ENCODE data around the gene MOG. TPM values are rescaled to one million over a fixed set of nuclear protein-coding genes. Genes with fewer than 3 reads are reported as not detected.
A peak's percentile ranks its signal among the peaks of the same experiment; 100 is the strongest.

The MOG gene
- total and polyA plus RNA-seq, 9 donors = not detected

- WGBS (ENCODE audit: insufficient coverage) = 10% methylated on average over 12 of the region's 31 CpGs
- H3K4me1 ChIP-seq (ENCODE audit: control insufficient read depth, insufficient read depth, low read length) = peaks cover 26% of the 10 kb centered on the region
These were observed 29.7 kb upstream of the MOG start for GRCh38 chr6:29626948-29627754.

GRCh38 chr6:29627755-29628418, 29.0 kb upstream of the MOG start:
- peaks cover 12% of the 10 kb centered on the region for H3K36me3 ChIP-seq (ENCODE audit: control insufficient read depth, insufficient read depth, low read length)
- peak overlapping the region; percentile 72 for H3K4me3 ChIP-seq (ENCODE audit: low read length)
- H3K4me1 ChIP-seq (ENCODE audit: control insufficient read depth, insufficient read depth, low read length) = peaks cover 29% of the 10 kb centered on the region
- H3K9me3 ChIP-seq (replicated peaks; ENCODE audit: control insufficient read depth, low read depth, low read length) = no peaks in the 10 kb centered on the region
- WGBS (ENCODE audit: insufficient coverage) = under 1% methylated on average over 27 of the region's 51 CpGs
- peak overlapping the region; percentile 86 for H3K27ac ChIP-seq (ENCODE audit: low read length)
- DNase-seq = peak; percentile 93
- peaks cover 33% of the 10 kb centered on the region for H3K27me3 ChIP-seq (ENCODE audit: control insufficient read depth, insufficient read depth, low read length)

More at GRCh38 chr6:29626948-29627754, 29.7 kb upstream of the MOG start:
- peak overlapping the region; percentile 72 for H3K4me3 ChIP-seq (ENCODE audit: low read length)
- DNase-seq = no peak
- H3K27ac ChIP-seq (ENCODE audit: low read length) = peak overlapping the region; percentile 69
- peaks cover 18% of the 10 kb centered on the region for H3K36me3 ChIP-seq (ENCODE audit: control insufficient read depth, insufficient read depth, low read length)
- no peaks in the 10 kb centered on the region for H3K9me3 ChIP-seq (replicated peaks; ENCODE audit: control insufficient read depth, low read depth, low read length)
- H3K27me3 ChIP-seq (ENCODE audit: control insufficient read depth, insufficient read depth, low read length) = peaks cover 28% of the 10 kb centered on the region

GRCh38 chr6:29628419-29629281, 28.2 kb upstream of the MOG start:
- Histone ChIP-seq H3K36me3 (ENCODE audit: control insufficient read depth, insufficient read depth, low read length) (peaks cover 9% of the 10 kb centered on the region), H3K4me3 (ENCODE audit: low read length) (peak overlapping the region; percentile 72), H3K4me1 (ENCODE audit: control insufficient read depth, insufficient read depth, low read length) (peaks cover 32% of the 10 kb centered on the region), H3K27ac (ENCODE audit: low read length) (peak overlapping the region; percentile 86), H3K9me3 (replicated peaks; ENCODE audit: control insufficient read depth, low read depth, low read length) (no peaks in the 10 kb centered on the region), H3K27me3 (ENCODE audit: control insufficient read depth, insufficient read depth, low read length) (peaks cover 39% of the 10 kb centered on the region)
- WGBS (ENCODE audit: insufficient coverage) = 2% methylated on average over 25 of the region's 32 CpGs
- peak; percentile 85 for DNase-seq

GRCh38 chr6:29629571-29629970, 27.3 kb upstream of the MOG start:
- Histone ChIP-seq H3K27me3 (ENCODE audit: control insufficient read depth, insufficient read depth, low read length) (peaks cover 40% of the 10 kb centered on the region), H3K4me1 (ENCODE audit: control insufficient read depth, insufficient read depth, low read length) (peaks cover 37% of the 10 kb centered on the region), H3K4me3 (ENCODE audit: low read length) (no peak overlapping the region), H3K27ac (ENCODE audit: low read length) (no peak overlapping the region), H3K9me3 (replicated peaks; ENCODE audit: control insufficient read depth, low read depth, low read length) (no peaks in the 10 kb centered on the region), H3K36me3 (ENCODE audit: control insufficient read depth, insufficient read depth, low read length) (peaks cover 3% of the 10 kb centered on the region)
- WGBS (ENCODE audit: insufficient coverage) = no CpG with 5 or more reads among the region's 2 CpGs
- no peak for DNase-seq

GRCh38 chr6:29630315-29630714, 26.6 kb upstream of the MOG start:
- no peak for DNase-seq
- 63% methylated on average over 5 of the region's 9 CpGs for WGBS (ENCODE audit: insufficient coverage)
- Histone ChIP-seq H3K27ac (ENCODE audit: low read length) (no peak overlapping the region), H3K4me1 (ENCODE audit: control insufficient read depth, insufficient read depth, low read length) (peaks cover 37% of the 10 kb centered on the region), H3K36me3 (ENCODE audit: control insufficient read depth, insufficient read depth, low read length) (peaks cover 3% of the 10 kb centered on the region), H3K9me3 (replicated peaks; ENCODE audit: control insufficient read depth, low read depth, low read length) (no peaks in the 10 kb centered on the region), H3K27me3 (ENCODE audit: control insufficient read depth, insufficient read depth, low read length) (peaks cover 40% of the 10 kb centered on the region), H3K4me3 (ENCODE audit: low read length) (no peak overlapping the region)

GRCh38 chr6:29631209-29631810, 25.6 kb upstream of the MOG start:
- H3K9me3 ChIP-seq (replicated peaks; ENCODE audit: control insufficient read depth, low read depth, low read length) = no peaks in the 10 kb centered on the region
- H3K4me3 ChIP-seq (ENCODE audit: low read length) = no peak overlapping the region
- H3K4me1 ChIP-seq (ENCODE audit: control insufficient read depth, insufficient read depth, low read length) = peaks cover 37% of the 10 kb centered on the region
- H3K36me3 ChIP-seq (ENCODE audit: control insufficient read depth, insufficient read depth, low read length) = peaks cover 3% of the 10 kb centered on the region
- DNase-seq = no peak
- 41% methylated on average over 9 of the region's 14 CpGs for WGBS (ENCODE audit: insufficient coverage)
- H3K27ac ChIP-seq (ENCODE audit: low read length) = no peak overlapping the region
- H3K27me3 ChIP-seq (ENCODE audit: control insufficient read depth, insufficient read depth, low read length) = peaks cover 40% of the 10 kb centered on the region

- peak overlapping the region; percentile 47 for H3K27ac ChIP-seq (ENCODE audit: low read length)
- peak; percentile 71 for DNase-seq
- peaks cover 3% of the 10 kb centered on the region for H3K36me3 ChIP-seq (ENCODE audit: control insufficient read depth, insufficient read depth, low read length)
- H3K27me3 ChIP-seq (ENCODE audit: control insufficient read depth, insufficient read depth, low read length) = peaks cover 37% of the 10 kb centered on the region
- peak overlapping the region; percentile 56 for H3K4me3 ChIP-seq (ENCODE audit: low read length)
- no peaks in the 10 kb centered on the region for H3K9me3 ChIP-seq (replicated peaks; ENCODE audit: control insufficient read depth, low read depth, low read length)
- peaks cover 37% of the 10 kb centered on the region for H3K4me1 ChIP-seq (ENCODE audit: control insufficient read depth, insufficient read depth, low read length)
- WGBS (ENCODE audit: insufficient coverage) = 1% methylated on average over 40 of the region's 53 CpGs
These were observed 24.8 kb upstream of the MOG start for GRCh38 chr6:29631860-29632731.

- WGBS (ENCODE audit: insufficient coverage) = under 1% methylated on average over 28 of the region's 57 CpGs
- H3K27ac ChIP-seq (ENCODE audit: low read length) = peak within 1 kb of the TSS; percentile 66
- H3K4me1 ChIP-seq (ENCODE audit: control insufficient read depth, insufficient read depth, low read length) = peaks cover 31% of the 10 kb centered on the region
- peak; percentile 97 for DNase-seq
- peaks cover 32% of the 10 kb centered on the region for H3K27me3 ChIP-seq (ENCODE audit: control insufficient read depth, insufficient read depth, low read length)
- H3K4me3 ChIP-seq (ENCODE audit: low read length) = peak within 1 kb of the TSS; percentile 56
- H3K9me3 ChIP-seq (replicated peaks; ENCODE audit: control insufficient read depth, low read depth, low read length) = no peaks in the 10 kb centered on the region
- H3K36me3 ChIP-seq (ENCODE audit: control insufficient read depth, insufficient read depth, low read length) = peaks cover 3% of the 10 kb centered on the region
These were observed 23.9 kb upstream of the MOG start, which contains the start of gene GABBR1 for GRCh38 chr6:29632789-29633533. Gene GABBR1, minus strand, starts transcription at chr6:29633183. Its CDS starts 798 bp downstream, at chr6:29632385.

Measured in muscle of leg (tissue), 11 donors.